Keratinocyte (primary cell): ENCODE results near the gene VAMP5. TPM values are rescaled to one million over a fixed set of nuclear protein-coding genes. Genes with fewer than 3 reads are reported as not detected.

ENCODE experiments used
- DNase-seq: peaks from one replicate; pipeline ENCODE4 v3.0.0-alpha.2; 2011; ENCODE audit warnings: low read depth, missing footprints, low spot score
- FAIRE-seq: peaks from 2 replicates; lab custom pipeline; 2011; peaks lifted over from hg19 to GRCh38; lab: Jason Lieb, UNC
- H2AFZ ChIP-seq: 2 replicates; pipeline ENCODE4 v1.6.0; 2012; ENCODE audit warnings: low read length, control low read depth, inconsistent platforms; ENCODE audit not compliant: control insufficient read depth
- H3K27ac ChIP-seq: 2 replicates; pipeline ENCODE4 v1.5.1; 2011; ENCODE audit warnings: low read length; ENCODE audit not compliant: control insufficient read depth, insufficient read depth
- H3K27me3 ChIP-seq: 3 replicates; pipeline ENCODE4 v1.6.0; 2011; ENCODE audit warnings: low read length; ENCODE audit not compliant: control insufficient read depth, insufficient read depth; ENCODE audit errors: extremely low read depth
- H3K36me3 ChIP-seq, 2 experiments: 2 replicates in 1 of 2; 3 replicates in 1 of 2; pipeline ENCODE4 v1.5.1; 2011; ENCODE audit warnings: low read length in 2 of 2, mild to moderate bottlenecking in 1 of 2; ENCODE audit not compliant: control insufficient read depth in 2 of 2, insufficient read depth in 2 of 2; ENCODE audit errors: extremely low read depth in 1 of 2
- H3K4me1 ChIP-seq: 3 replicates; pipeline ENCODE4 v1.5.1; 2011; ENCODE audit warnings: low read length; ENCODE audit not compliant: control insufficient read depth, insufficient read depth; ENCODE audit errors: extremely low read depth
- H3K4me2 ChIP-seq: 3 replicates; pipeline ENCODE4 v1.6.0; 2011; ENCODE audit warnings: low read depth, low read length; ENCODE audit not compliant: control insufficient read depth, insufficient read depth; ENCODE audit errors: extremely low read depth
- H3K4me3 ChIP-seq, 3 experiments: fragments of 200-600 bp in 1 of 3; sonication (generic) in 1 of 3; 2 replicates in 2 of 3; 3 replicates in 1 of 3; pipeline ENCODE4 v1.5.1; 2011 to 2016; ENCODE audit warnings: low read length in 3 of 3, mild to moderate bottlenecking in 3 of 3, control low read depth in 2 of 3, inconsistent platforms in 1 of 3, low read depth in 1 of 3, mixed read lengths in 1 of 3, mixed run types in 1 of 3, moderate library complexity in 1 of 3; ENCODE audit not compliant: control insufficient read depth in 2 of 3, insufficient read depth in 2 of 3; ENCODE audit errors: extremely low read depth in 1 of 3
- H3K79me2 ChIP-seq: 2 replicates; pipeline ENCODE4 v1.6.0; 2012; ENCODE audit warnings: low read length; ENCODE audit not compliant: control insufficient read depth, insufficient read depth
- H3K9ac ChIP-seq: 3 replicates; pipeline ENCODE4 v1.6.0; 2011; ENCODE audit warnings: low read length; ENCODE audit not compliant: control insufficient read depth, insufficient read depth; ENCODE audit errors: extremely low read depth
- H3K9me1 ChIP-seq: 3 replicates; pipeline ENCODE4 v1.6.0; 2011; ENCODE audit warnings: low read length; ENCODE audit not compliant: control insufficient read depth, insufficient read depth; ENCODE audit errors: extremely low read depth
- H3K9me3 ChIP-seq: 2 replicates; pipeline ENCODE4 v1.5.1; 2012; ENCODE audit warnings: low read depth, low read length; ENCODE audit not compliant: control insufficient read depth
- H4K20me1 ChIP-seq: 3 replicates; pipeline ENCODE4 v1.6.0; 2011; ENCODE audit warnings: low read length; ENCODE audit not compliant: control insufficient read depth, insufficient read depth; ENCODE audit errors: extremely low read depth
- CTCF ChIP-seq, 3 experiments: IDR thresholded peaks in 1 of 3; conservative IDR thresholded peaks in 1 of 3; optimal IDR thresholded peaks in 1 of 3; 2 replicates in 2 of 3; 3 replicates in 1 of 3; pipeline versions ENCODE3 to v1.5.1; 2011; ENCODE audit warnings: low read length in 3 of 3, mild to moderate bottlenecking in 3 of 3, moderate library complexity in 2 of 3, control low read depth in 1 of 3, inconsistent platforms in 1 of 3; ENCODE audit not compliant: insufficient read depth in 2 of 3; ENCODE audit errors: extremely low read depth in 1 of 3
- EZH2 ChIP-seq: IDR thresholded peaks from one replicate; pipeline ENCODE4 v1.6.1; 2012; ENCODE audit warnings: inconsistent platforms, mild to moderate bottlenecking, low read length, moderate library complexity
- dilution Hi-C: fragments of 300-500 bp; cut with MboI; formaldehyde crosslinking; loops from one replicate; pipeline ENCODE4 v1.7.0; 2020; ENCODE audit warnings: low sequenced_read_pairs; ENCODE audit not compliant: extremely low pct_ligation_motif_present
- polyA plus RNA-seq, 5 experiments: library from polyadenylated mRNA; depleted of rRNA in 3 of 5; stranded (reverse) in 3 of 5; stranded (forward) in 1 of 5; unstranded in 1 of 5; fragments of >200 nt; gene quantifications; 1 replicate in 1 of 5; 2 replicates in 3 of 5; 3 replicates in 1 of 5; pipeline versions ENCODE4 v1.2.1 to v1.2.3, GENCODE V29; 2011 to 2012; ENCODE audit warnings: missing spikeins in 2 of 5, low read depth in 1 of 5, low replicate concordance in 1 of 5

VAMP5 gene
- polyA plus RNA-seq, 1 donor (not counting 4 experiments of a cell fraction or from before 2014, with no cell fraction given), result 11.0 TPM

- Histone ChIP-seq H3K27ac (no peak overlapping the region), H3K4me3 (no peak overlapping the region), H3K27me3 (no peaks in the 10 kb centered on the region), H3K9me3 (no peaks in the 10 kb centered on the region), H2AFZ (no peak overlapping the region), H3K4me2 (no peak overlapping the region), H3K36me3 (peaks cover 26 to 35% of the 10 kb centered on the region in 2 experiments), H4K20me1 (peaks cover 14% of the 10 kb centered on the region), H3K79me2 (no peaks in the 10 kb centered on the region), H3K9ac (no peak overlapping the region), H3K9me1 (no peaks in the 10 kb centered on the region), H3K4me1 (peaks cover 22% of the 10 kb centered on the region)
- no peak for DNase-seq
- dilution Hi-C loops, result no loop called here
- FAIRE-seq, result no peak
- TF ChIP-seq EZH2, result no peak
Observed at GRCh38 chr2:85548608-85548900, 35.7 kb upstream of the VAMP5 start.

- Histone ChIP-seq H3K27me3 (no peaks in the 10 kb centered on the region), H2AFZ (no peak overlapping the region), H3K36me3 (peaks cover 29 to 33% of the 10 kb centered on the region in 2 experiments), H3K4me1 (peaks cover 17% of the 10 kb centered on the region), H3K9ac (no peak overlapping the region), H3K4me2 (no peak overlapping the region), H3K27ac (no peak overlapping the region), H3K4me3 (no peak overlapping the region), H4K20me1 (peaks cover 14% of the 10 kb centered on the region), H3K79me2 (no peaks in the 10 kb centered on the region), H3K9me3 (no peaks in the 10 kb centered on the region), H3K9me1 (no peaks in the 10 kb centered on the region)
- no peak for FAIRE-seq
- TF ChIP-seq CTCF (optimal IDR thresholded peaks at IDR 0.05 in 1 of 3, IDR thresholded peaks at IDR 0.05 in 1 of 3, conservative IDR thresholded peaks at IDR 0.05 in 1 of 3; ENCODE audit: extremely low read depth in 1 of 3, insufficient read depth in 2 of 3, low read length in 3 of 3) (no peak), EZH2 (no peak)
- DNase-seq, result no peak
- dilution Hi-C loops, result no loop called here
Observed at GRCh38 chr2:85549095-85549494, 35.1 kb upstream of the VAMP5 start.

- H2AFZ ChIP-seq, result no peak overlapping the region
- peaks cover 30 to 31% of the 10 kb centered on the region in 2 experiments for H3K36me3 ChIP-seq
- H3K9me1 ChIP-seq, result no peaks in the 10 kb centered on the region
- no peak overlapping the region for H3K9ac ChIP-seq
- H3K9me3 ChIP-seq, result no peaks in the 10 kb centered on the region
- no peak for FAIRE-seq
- H3K79me2 ChIP-seq, result no peaks in the 10 kb centered on the region
- no peak overlapping the region for H3K27ac ChIP-seq
- peaks cover 12% of the 10 kb centered on the region for H4K20me1 ChIP-seq
- H3K4me3 ChIP-seq, result no peak overlapping the region
- no peak for DNase-seq
- peaks cover 17% of the 10 kb centered on the region for H3K4me1 ChIP-seq
- H3K4me2 ChIP-seq, result no peak overlapping the region
- dilution Hi-C loops, result no loop called here
- no peaks in the 10 kb centered on the region for H3K27me3 ChIP-seq
- TF ChIP-seq CTCF (optimal IDR thresholded peaks at IDR 0.05 in 1 of 3, IDR thresholded peaks at IDR 0.05 in 1 of 3, conservative IDR thresholded peaks at IDR 0.05 in 1 of 3; ENCODE audit: extremely low read depth in 1 of 3, insufficient read depth in 2 of 3, low read length in 3 of 3) (no peak), EZH2 (no peak)
Observed at GRCh38 chr2:85549826-85550225, 34.4 kb upstream of the VAMP5 start.
